ENCODE data around the gene HCN3.

Gene HCN3

GRCh38 chr1:155254714-155255242 is 22.5 kb upstream of the HCN3 start:
- no peak for DNase-seq

- DNase-seq = peak; percentile 71 to 79
These were observed 21.8 kb upstream of the HCN3 start, which contains the start of gene ENTREP3 for GRCh38 chr1:155255243-155256007. Gene ENTREP3, minus strand, starts transcription at chr1:155255483. Its CDS starts 606 bp downstream, at chr1:155254877.

GRCh38 chr1:155256058-155256852 is 21.0 kb upstream of the HCN3 start:
- no peak for DNase-seq

GRCh38 chr1:155260276-155260675 is 17.0 kb upstream of the HCN3 start:
- no peak for DNase-seq

- peak in 1 of 2 experiments; percentile 9 for DNase-seq
These were observed 15.8 kb upstream of the HCN3 start for GRCh38 chr1:155261493-155261851.

- DNase-seq = peak; percentile 81 to 84
These were observed 15.2 kb upstream of the HCN3 start, which contains the start of gene SCAMP3 for GRCh38 chr1:155261852-155262673. Gene SCAMP3, minus strand, starts transcription at chr1:155262360. Its CDS starts 209 bp downstream, at chr1:155262151.

- DNase-seq = no peak
These were observed 14.2 kb upstream of the HCN3 start for GRCh38 chr1:155263067-155263466.

GRCh38 chr1:155266553-155266952 is 10.7 kb upstream of the HCN3 start:
- DNase-seq = no peak

- DNase-seq = no peak
These were observed 9.9 kb upstream of the HCN3 start for GRCh38 chr1:155267373-155267772.

- no peak for DNase-seq
These were observed 8.6 kb upstream of the HCN3 start for GRCh38 chr1:155268630-155269029.

- no peak for DNase-seq
These were observed 7.9 kb upstream of the HCN3 start for GRCh38 chr1:155269381-155269780.

GRCh38 chr1:155272466-155273342 is 4.6 kb upstream of the HCN3 start:
- DNase-seq = no peak

GRCh38 chr1:155273343-155274245 is 3.7 kb upstream of the HCN3 start, which contains the start of gene CLK2:
Gene CLK2, minus strand, starts transcription at chr1:155273504. Its CDS starts 2,527 bp downstream, at chr1:155270977.
- DNase-seq = peak; percentile 96

GRCh38 chr1:155277902-155278688 is 832 bp downstream of the HCN3 start:
- DNase-seq = peak; percentile 68 to 71

- no peak for DNase-seq
These were observed 1.5 kb downstream of the HCN3 start for GRCh38 chr1:155278689-155279160.

- DNase-seq = no peak
These were observed 2.0 kb downstream of the HCN3 start for GRCh38 chr1:155279268-155279667.

GRCh38 chr1:155282488-155283091 is 5.3 kb downstream of the HCN3 start:
- DNase-seq = no peak

- no peak for DNase-seq
These were observed 7.2 kb downstream of the HCN3 start for GRCh38 chr1:155284476-155284875.

- DNase-seq = no peak
These were observed 7.8 kb downstream of the HCN3 start for GRCh38 chr1:155285063-155285462.

Measured in stimulated activated CD4-positive, alpha-beta T cell treated with anti-CD3 and anti-CD28 coated beads, Interleukin-4, amount 100 ng/mL, for 4 hours (primary cell).